Activated CD8-positive, alpha-beta memory T cell treated with anti-CD3 and anti-CD28 coated beads for 1 hour (primary cell): ENCODE results near the gene DOC2B.
"Not testable (repeated sequence)": the region's sequence is repeated elsewhere in the genome, so short reads cannot be mapped to it uniquely, and the experiment has no call there.

ENCODE experiments used
- DNase-seq, 2 donors: peaks; one replicate each; pipeline ENCODE4 v3.0.0-alpha.2; 2020; ENCODE audit warnings: low read depth in 1 of 2; ENCODE audit errors: extremely low read depth in 1 of 2

Gene DOC2B

GRCh38 chr17:181245-182049 is at the start of gene DOC2B:
Gene DOC2B (minus strand): TSS chr17:181650. CDS start chr17:181479, 171 bp downstream.
- no peak for DNase-seq

- DNase-seq = no peak
Observed at GRCh38 chr17:230395-230770, 48.9 kb upstream of the DOC2B start.

GRCh38 chr17:229709-230394 is 48.4 kb upstream of the DOC2B start:
- DNase-seq = no peak

- no peak for DNase-seq
Observed at GRCh38 chr17:228951-229708, 47.7 kb upstream of the DOC2B start.

- no peak for DNase-seq
Observed at GRCh38 chr17:227946-228615, 46.6 kb upstream of the DOC2B start.

DNA sequence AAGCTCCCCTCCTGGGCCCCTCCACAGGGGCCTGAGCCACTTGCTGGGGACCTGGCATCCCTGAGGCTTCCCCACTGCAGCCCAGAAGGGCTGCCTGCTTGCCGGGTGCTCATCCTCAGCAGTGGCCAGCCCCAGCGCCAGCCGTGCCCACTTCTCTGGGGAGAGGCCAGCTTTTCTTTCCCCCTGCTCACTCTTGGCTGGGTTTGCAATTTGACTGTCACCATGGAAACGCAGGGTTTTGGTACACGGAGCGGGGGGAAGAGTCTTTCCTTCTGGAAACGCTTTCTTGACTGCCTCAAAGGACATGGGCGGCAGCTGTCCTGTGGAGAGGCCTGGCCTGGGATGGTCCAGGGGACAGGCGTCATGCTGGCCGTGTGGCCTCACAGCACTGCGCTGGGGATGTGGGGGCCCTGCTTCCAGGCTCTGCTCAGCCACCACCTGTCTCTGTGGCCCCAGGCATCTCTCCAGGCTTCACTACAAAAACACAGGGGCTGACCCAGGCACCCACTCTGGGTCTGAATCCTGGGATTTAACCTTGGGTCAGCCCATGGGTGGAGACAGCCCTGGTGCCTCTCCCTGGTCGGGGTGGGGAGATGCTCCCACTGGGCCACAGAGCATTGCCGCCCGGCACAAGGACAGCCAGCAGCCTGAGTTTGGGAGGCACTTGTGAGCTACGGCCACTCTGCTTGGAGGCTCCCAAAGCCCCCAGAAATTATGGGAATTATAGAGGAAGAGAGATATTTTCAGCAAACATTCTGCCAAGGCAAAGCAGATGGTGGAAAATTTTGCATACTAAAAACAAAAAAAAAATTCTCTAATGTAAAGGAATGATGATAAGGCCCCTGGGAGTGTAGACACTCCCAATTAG is 45.9 kb upstream of the DOC2B start:
- no peak for DNase-seq

- DNase-seq = no peak
Observed at GRCh38 chr17:226108-227077, 44.9 kb upstream of the DOC2B start.

GRCh38 chr17:225551-225950 is 44.1 kb upstream of the DOC2B start:
- DNase-seq = no peak

DNA sequence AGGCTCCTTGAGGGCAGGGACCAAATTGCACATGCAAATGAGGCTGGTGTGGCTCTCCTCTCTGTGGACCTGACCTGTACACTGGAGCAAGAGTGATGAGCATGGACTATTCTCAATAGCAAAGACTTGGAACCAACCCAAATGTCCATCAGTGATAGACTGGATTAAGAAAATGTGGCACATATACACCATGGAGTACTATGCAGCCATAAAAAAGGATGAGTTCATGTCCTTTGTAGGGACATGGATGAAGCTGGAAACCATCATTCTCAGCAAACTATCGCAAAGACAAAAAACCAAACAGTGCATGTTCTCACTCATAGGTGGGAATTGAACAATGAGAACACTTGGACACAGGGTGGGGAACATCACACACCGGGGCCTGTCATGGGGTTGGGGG is 43.1 kb upstream of the DOC2B start:
- not testable (repeated sequence) for DNase-seq

DNA sequence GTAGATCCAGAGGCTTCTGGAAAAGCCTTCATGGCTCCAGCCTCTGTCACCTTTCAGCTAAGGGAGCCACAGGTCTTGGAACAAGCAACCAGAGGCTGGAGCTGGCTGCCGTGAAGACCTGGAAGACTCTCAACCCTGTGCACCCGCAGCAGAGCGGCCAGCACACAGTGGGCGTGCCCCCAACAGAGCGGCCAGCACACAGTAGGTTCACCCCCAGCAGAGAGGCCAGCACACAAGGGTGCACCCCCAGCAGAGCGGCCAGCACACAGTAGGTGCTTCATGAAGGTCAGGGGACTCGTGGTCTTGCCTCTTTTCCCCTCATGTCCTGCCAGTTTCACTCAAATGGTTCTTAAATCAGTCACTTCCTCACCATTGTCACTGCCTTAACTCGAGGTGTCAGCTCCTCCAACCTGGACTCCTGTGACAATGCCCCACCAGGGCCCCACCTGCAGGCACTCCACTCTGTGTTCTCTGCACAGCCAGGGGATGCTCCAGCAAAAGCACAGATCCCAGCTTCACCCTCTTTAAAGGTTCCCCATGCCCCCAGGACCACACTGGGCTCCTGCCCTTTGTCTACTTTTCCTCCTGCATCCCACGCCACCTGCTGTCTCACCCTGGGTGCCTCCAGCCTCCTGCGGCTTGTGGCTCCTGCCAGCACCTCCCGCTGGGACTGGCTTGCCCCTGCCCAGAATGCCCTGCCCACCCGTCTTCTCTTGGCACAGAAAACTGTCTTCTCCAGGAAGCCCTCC is 42.4 kb upstream of the DOC2B start:
- DNase-seq = no peak

DNA sequence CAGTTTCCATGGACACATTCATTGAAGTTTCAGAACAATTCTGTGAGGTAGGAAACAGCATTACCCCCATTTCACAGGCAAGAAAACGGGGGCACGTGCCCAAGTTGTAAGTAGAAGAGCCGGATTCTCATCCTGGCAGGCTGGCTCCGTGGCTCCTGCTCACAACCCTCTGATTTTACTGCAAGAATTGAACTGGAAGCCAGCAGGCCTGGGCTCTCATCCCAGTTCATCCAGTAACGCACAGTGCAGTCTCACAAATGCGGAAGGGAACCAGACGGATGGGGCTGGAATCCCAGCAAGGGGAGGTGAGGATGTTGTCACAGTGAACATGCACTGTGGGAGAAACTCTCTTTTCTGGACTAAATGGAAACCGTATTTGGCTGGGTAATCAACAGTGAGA is 40.7 kb upstream of the DOC2B start:
- DNase-seq = no peak

GRCh38 chr17:219696-220095 is 38.2 kb upstream of the DOC2B start:
- DNase-seq = no peak

DNA sequence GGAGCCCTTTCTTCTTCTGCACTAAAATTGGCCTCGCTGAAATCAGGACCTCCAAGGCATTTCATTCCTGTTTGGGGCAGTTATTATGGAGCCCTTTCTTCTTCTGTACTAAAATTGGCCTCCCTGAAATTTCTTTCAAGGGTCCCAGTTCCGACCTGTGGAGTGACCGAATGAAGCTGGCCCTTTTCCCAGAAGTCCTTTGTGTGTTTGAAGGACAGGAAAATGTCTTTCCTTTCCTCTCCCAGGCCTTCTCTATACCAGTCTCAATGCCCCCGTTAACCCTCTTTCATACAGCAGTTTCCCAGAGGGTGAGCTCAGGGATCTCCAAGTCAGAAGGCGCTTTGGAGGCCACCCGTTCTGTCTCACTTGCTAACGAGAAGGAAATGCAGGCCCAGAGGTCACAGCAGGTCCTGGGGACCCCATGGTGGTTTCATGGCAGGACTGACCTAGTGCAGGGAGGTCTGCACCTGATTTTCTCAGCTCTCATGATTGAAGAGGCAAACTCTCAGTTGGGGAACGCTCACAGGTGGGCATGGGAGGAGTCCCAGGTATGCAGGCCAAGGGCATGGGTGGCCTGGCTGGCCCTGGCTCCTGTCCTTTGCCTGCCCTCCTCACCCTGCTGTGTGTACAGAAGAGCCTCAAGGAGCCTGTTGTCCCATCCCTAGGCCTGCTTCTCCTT is 37.1 kb upstream of the DOC2B start:
- no peak for DNase-seq

DNA sequence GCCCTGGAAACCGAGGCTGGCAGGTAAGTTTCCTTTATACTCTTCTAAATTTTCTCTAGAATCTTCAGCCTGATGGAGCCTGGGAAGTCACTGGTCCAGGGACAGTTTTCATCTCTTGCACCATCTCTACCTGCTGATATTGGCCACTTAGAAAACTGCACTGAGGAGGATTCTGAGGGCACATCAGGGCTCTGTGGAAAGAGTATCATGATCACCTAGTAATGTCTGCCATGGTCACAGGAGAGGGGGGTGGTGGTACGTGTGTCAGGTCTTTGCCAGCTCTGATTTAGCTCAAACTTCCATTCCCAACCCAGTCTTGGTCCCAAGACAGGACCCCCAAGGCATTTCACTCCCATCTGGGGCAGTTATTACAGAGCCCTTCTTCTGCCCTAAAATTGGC is 35.2 kb upstream of the DOC2B start:
- DNase-seq = no peak

GRCh38 chr17:215563-216478 is 34.4 kb upstream of the DOC2B start:
- DNase-seq = not testable (repeated sequence)

DNA sequence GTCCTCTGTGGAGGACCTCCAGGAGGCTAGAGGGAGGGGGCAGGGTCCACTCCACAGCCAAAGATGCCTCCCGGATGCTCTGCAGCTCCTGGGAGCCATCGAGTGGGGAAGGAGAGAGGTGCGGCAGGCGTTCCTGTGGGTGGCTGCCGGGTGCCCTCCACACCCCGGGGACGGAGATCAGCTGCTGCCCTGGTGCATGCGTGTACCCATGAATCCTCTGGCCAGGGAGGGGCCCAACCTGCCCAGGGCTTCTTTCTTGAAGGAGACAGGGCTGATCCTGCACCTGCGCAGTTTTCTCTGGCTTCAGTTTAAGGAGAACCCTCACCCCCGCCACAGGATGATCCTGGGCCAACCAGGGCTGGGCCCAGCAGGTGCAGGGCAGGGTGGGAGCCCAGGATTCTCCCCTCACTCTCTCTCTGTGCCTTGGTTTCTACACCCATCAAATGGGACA is 33.5 kb upstream of the DOC2B start:
- no peak for DNase-seq
